A549 (cell line): ENCODE measurements around the gene RGS6.

ENCODE experiments used
- CTCF ChIP-seq: fragments of >200 bp; sonication (Bioruptor Twin); formaldehyde crosslinking; IDR thresholded peaks from 3 replicates; pipeline ENCODE4 v1.5.1; 2016
- HOXB13 ChIP-seq: fragments of 250-450 bp; sonication (Bioruptor Pico); IDR thresholded peaks from 2 replicates; pipeline ENCODE4 v1.5.0; 2020; ENCODE audit warnings: low read depth, mild to moderate bottlenecking, moderate library complexity

- TF ChIP-seq HOXB13 (CRISPR knock-in tag): no peak
- no peak for TF ChIP-seq CTCF
These were observed 596.6 kb downstream of the RGS6 start for GRCh38 chr14:72528863-72529175.
